ENCODE data around the gene PPP2CA.

Gene PPP2CA

GRCh38 chr5:134206627-134207160 is 19.2 kb downstream of the PPP2CA start:
- H3K4me3 ChIP-seq (ENCODE audit: low read depth, low read length) = no peak overlapping the region
- DNase-seq (ENCODE audit: low read depth) = no peak
- no peak for TF ChIP-seq MAX (IDR thresholded peaks at IDR 0.05; ENCODE audit: low read depth, low read length)
- TF ChIP-seq CTCF (IDR thresholded peaks at IDR 0.05; ENCODE audit: low read depth, low read length) = no peak
- no peak for TF ChIP-seq MYC (IDR thresholded peaks at IDR 0.05; ENCODE audit: low read depth, low read length)
- no peak for TF ChIP-seq POLR2A (IDR thresholded peaks at IDR 0.05; ENCODE audit: extremely low read depth, insufficient read length)

- H3K4me3 ChIP-seq (ENCODE audit: low read depth, low read length) = no peak overlapping the region
- no peak for DNase-seq (ENCODE audit: low read depth)
- TF ChIP-seq CTCF (IDR thresholded peaks at IDR 0.05; ENCODE audit: low read depth, low read length) (no peak), POLR2A (IDR thresholded peaks at IDR 0.05; ENCODE audit: extremely low read depth, insufficient read length) (no peak), MYC (IDR thresholded peaks at IDR 0.05; ENCODE audit: low read depth, low read length) (no peak), MAX (IDR thresholded peaks at IDR 0.05; ENCODE audit: low read depth, low read length) (no peak)
Measured at GRCh38 chr5:134204575-134204974, 21.3 kb downstream of the PPP2CA start.

DNA sequence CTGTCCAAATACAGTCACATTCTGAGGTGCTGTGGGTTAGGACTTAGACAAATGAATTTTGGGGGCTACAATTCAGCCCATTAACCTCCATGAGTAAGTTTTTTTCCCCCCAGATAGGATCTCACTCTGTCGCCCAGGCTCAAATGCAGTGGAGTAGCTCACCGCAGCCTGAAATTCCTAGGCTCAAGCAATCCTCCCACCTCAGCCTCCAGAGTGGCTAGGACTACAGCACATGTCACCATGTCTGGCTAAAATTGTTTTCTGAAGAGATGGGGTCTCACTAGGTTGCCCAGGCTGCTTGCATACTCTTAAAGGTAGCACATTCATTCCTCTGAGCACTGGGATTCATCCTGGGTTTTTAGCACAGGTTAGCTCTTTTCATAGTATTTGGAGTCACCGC is 22.2 kb downstream of the PPP2CA start:
- no peak for TF ChIP-seq MYC (IDR thresholded peaks at IDR 0.05; ENCODE audit: low read depth, low read length)
- TF ChIP-seq MAX (IDR thresholded peaks at IDR 0.05; ENCODE audit: low read depth, low read length) = no peak
- TF ChIP-seq POLR2A (IDR thresholded peaks at IDR 0.05; ENCODE audit: extremely low read depth, insufficient read length) = no peak
- TF ChIP-seq CTCF (IDR thresholded peaks at IDR 0.05; ENCODE audit: low read depth, low read length) = no peak
- no peak overlapping the region for H3K4me3 ChIP-seq (ENCODE audit: low read depth, low read length)
- DNase-seq (ENCODE audit: low read depth) = no peak

DNA sequence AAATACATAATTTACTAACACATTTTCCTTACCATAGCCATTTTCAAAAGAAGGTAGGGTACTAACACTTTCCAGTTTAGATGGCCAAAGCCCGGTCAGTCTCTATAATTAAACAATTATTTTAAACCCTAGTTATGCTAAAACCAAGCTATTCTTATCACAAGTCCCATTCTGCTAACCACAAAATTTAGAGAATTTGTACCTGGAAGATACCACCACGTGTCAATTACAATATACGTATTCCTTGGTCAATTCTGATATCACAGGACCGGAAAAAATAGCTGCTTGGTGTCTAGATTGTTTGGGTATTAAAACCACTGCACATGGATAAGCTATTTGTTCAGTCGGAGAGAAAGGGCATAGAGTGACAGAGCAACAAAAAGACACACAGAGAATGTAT is 30.2 kb downstream of the PPP2CA start:
- TF ChIP-seq CTCF (IDR thresholded peaks at IDR 0.05; ENCODE audit: low read depth, low read length) (no peak), MAX (IDR thresholded peaks at IDR 0.05; ENCODE audit: low read depth, low read length) (no peak), POLR2A (IDR thresholded peaks at IDR 0.05; ENCODE audit: extremely low read depth, insufficient read length) (no peak), MYC (IDR thresholded peaks at IDR 0.05; ENCODE audit: low read depth, low read length) (no peak)
- no peak overlapping the region for H3K4me3 ChIP-seq (ENCODE audit: low read depth, low read length)
- no peak for DNase-seq (ENCODE audit: low read depth)

- no peak for DNase-seq (ENCODE audit: low read depth)
- no peak overlapping the region for H3K4me3 ChIP-seq (ENCODE audit: low read depth, low read length)
- TF ChIP-seq MYC (IDR thresholded peaks at IDR 0.05; ENCODE audit: low read depth, low read length) = no peak
- no peak for TF ChIP-seq CTCF (IDR thresholded peaks at IDR 0.05; ENCODE audit: low read depth, low read length)
- no peak for TF ChIP-seq MAX (IDR thresholded peaks at IDR 0.05; ENCODE audit: low read depth, low read length)
- no peak for TF ChIP-seq POLR2A (IDR thresholded peaks at IDR 0.05; ENCODE audit: extremely low read depth, insufficient read length)
Measured at GRCh38 chr5:134189031-134189430, 36.8 kb downstream of the PPP2CA start.
